ENCODE data around the gene ALKBH2.

Gene ALKBH2

GRCh38 chr12:109125791-109126190 lies 32.5 kb upstream of the ALKBH2 start:
- Histone ChIP-seq H3K9me3 (ENCODE audit: low read length) (no peaks in the 10 kb centered on the region), H3K4me3 (ENCODE audit: low read depth in 1 of 2, low read length in 2 of 2) (no peak overlapping the region), H3K9ac (ENCODE audit: low read length) (no peak overlapping the region), H3K27me3 (ENCODE audit: control insufficient read depth in 1 of 2, insufficient read depth in 2 of 2, low read length in 2 of 2) (no peaks in the 10 kb centered on the region), H3K4me1 (ENCODE audit: insufficient read depth, low read length) (peaks cover 31% of the 10 kb centered on the region), H3K36me3 (ENCODE audit: insufficient read depth, low read length) (no peaks in the 10 kb centered on the region), H3K27ac (ENCODE audit: low read depth, low read length) (peak overlapping the region; percentile 59)

- no peaks in the 10 kb centered on the region for H3K9me3 ChIP-seq (ENCODE audit: low read length)
- H3K9ac ChIP-seq (ENCODE audit: low read length), result no peak overlapping the region
- H3K27me3 ChIP-seq (ENCODE audit: control insufficient read depth in 1 of 2, insufficient read depth in 2 of 2, low read length in 2 of 2), result no peaks in the 10 kb centered on the region
- H3K36me3 ChIP-seq (ENCODE audit: insufficient read depth, low read length), result no peaks in the 10 kb centered on the region
- H3K27ac ChIP-seq (ENCODE audit: low read depth, low read length), result peak overlapping the region; percentile 59
- H3K4me3 ChIP-seq (ENCODE audit: low read depth in 1 of 2, low read length in 2 of 2), result no peak overlapping the region
- H3K4me1 ChIP-seq (ENCODE audit: insufficient read depth, low read length), result peaks cover 31% of the 10 kb centered on the region
These were observed 31.8 kb upstream of the ALKBH2 start for GRCh38 chr12:109124878-109125648.

DNA sequence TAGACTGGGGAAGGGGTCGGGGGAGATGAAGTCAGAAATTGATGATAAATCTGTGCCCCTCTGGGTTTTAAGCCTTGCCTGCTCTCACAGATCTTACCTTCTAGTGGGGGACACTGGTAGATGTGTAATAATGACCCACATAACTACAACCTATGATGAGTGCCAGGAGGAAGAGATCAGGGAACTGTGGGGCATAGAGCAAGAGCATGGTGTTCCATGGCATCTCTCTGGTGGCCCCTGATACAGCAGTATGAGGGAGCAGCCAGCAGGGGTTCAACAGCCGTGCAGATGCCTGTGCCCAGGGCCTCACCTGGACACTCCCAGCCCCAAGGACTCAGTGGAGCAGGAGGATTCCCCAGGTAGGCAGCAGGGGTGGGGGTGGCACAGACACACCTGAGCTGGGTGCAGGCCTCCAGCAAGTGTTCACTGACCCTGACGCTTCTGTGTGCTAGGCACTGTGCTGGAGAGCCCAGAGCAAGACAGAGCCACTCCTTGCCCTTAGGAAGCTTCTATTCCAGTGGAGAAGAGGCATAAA lies 28.1 kb upstream of the ALKBH2 start:
- H3K27me3 ChIP-seq (ENCODE audit: control insufficient read depth in 1 of 2, insufficient read depth in 2 of 2, low read length in 2 of 2), result no peaks in the 10 kb centered on the region

GRCh38 chr12:109120557-109120956 lies 27.3 kb upstream of the ALKBH2 start:
- no peaks in the 10 kb centered on the region for H3K9me3 ChIP-seq (ENCODE audit: low read length)
- no peak overlapping the region for H3K4me3 ChIP-seq (ENCODE audit: low read depth in 1 of 2, low read length in 2 of 2)
- no peak overlapping the region for H3K9ac ChIP-seq (ENCODE audit: low read length)
- H3K36me3 ChIP-seq (ENCODE audit: insufficient read depth, low read length), result no peaks in the 10 kb centered on the region
- no peak overlapping the region for H3K27ac ChIP-seq (ENCODE audit: low read depth, low read length)
- no peaks in the 10 kb centered on the region for H3K27me3 ChIP-seq (ENCODE audit: control insufficient read depth in 1 of 2, insufficient read depth in 2 of 2, low read length in 2 of 2)
- peaks cover 45% of the 10 kb centered on the region for H3K4me1 ChIP-seq (ENCODE audit: insufficient read depth, low read length)

More for the DNA sequence above, 28.1 kb upstream of the ALKBH2 start:
- Histone ChIP-seq H3K36me3 (ENCODE audit: insufficient read depth, low read length) (no peaks in the 10 kb centered on the region), H3K27ac (ENCODE audit: low read depth, low read length) (no peak overlapping the region), H3K9me3 (ENCODE audit: low read length) (no peaks in the 10 kb centered on the region), H3K9ac (ENCODE audit: low read length) (no peak overlapping the region), H3K4me3 (ENCODE audit: low read depth in 1 of 2, low read length in 2 of 2) (no peak overlapping the region), H3K4me1 (ENCODE audit: insufficient read depth, low read length) (peaks cover 40% of the 10 kb centered on the region)

- Histone ChIP-seq H3K36me3 (ENCODE audit: insufficient read depth, low read length) (no peaks in the 10 kb centered on the region), H3K9ac (ENCODE audit: low read length) (no peak overlapping the region), H3K4me3 (ENCODE audit: low read depth in 1 of 2, low read length in 2 of 2) (no peak overlapping the region), H3K4me1 (ENCODE audit: insufficient read depth, low read length) (peaks cover 45% of the 10 kb centered on the region), H3K9me3 (ENCODE audit: low read length) (no peaks in the 10 kb centered on the region), H3K27me3 (ENCODE audit: control insufficient read depth in 1 of 2, insufficient read depth in 2 of 2, low read length in 2 of 2) (no peaks in the 10 kb centered on the region), H3K27ac (ENCODE audit: low read depth, low read length) (no peak overlapping the region)
These were observed 26.8 kb upstream of the ALKBH2 start for GRCh38 chr12:109120095-109120494.

- H3K4me1 ChIP-seq (ENCODE audit: insufficient read depth, low read length), result peaks cover 59% of the 10 kb centered on the region
- peak overlapping the region; percentile 63 for H3K9ac ChIP-seq (ENCODE audit: low read length)
- no peaks in the 10 kb centered on the region for H3K36me3 ChIP-seq (ENCODE audit: insufficient read depth, low read length)
- no peaks in the 10 kb centered on the region for H3K9me3 ChIP-seq (ENCODE audit: low read length)
- peak overlapping the region in 1 of 2 donors; percentile 41 for H3K4me3 ChIP-seq (ENCODE audit: low read depth in 1 of 2, low read length in 2 of 2)
- H3K27ac ChIP-seq (ENCODE audit: low read depth, low read length), result peak overlapping the region; percentile 90
- no peaks in the 10 kb centered on the region for H3K27me3 ChIP-seq (ENCODE audit: control insufficient read depth in 1 of 2, insufficient read depth in 2 of 2, low read length in 2 of 2)
These were observed 23.3 kb upstream of the ALKBH2 start for GRCh38 chr12:109116611-109116949.

- Histone ChIP-seq H3K9ac (ENCODE audit: low read length) (peak within 1 kb of the TSS; percentile 63), H3K4me3 (ENCODE audit: low read depth in 1 of 2, low read length in 2 of 2) (peak within 1 kb of the TSS in 1 of 2 donors; percentile 41), H3K9me3 (ENCODE audit: low read length) (no peaks in the 10 kb centered on the region), H3K36me3 (ENCODE audit: insufficient read depth, low read length) (no peaks in the 10 kb centered on the region), H3K27ac (ENCODE audit: low read depth, low read length) (peak within 1 kb of the TSS; percentile 90), H3K27me3 (ENCODE audit: control insufficient read depth in 1 of 2, insufficient read depth in 2 of 2, low read length in 2 of 2) (no peaks in the 10 kb centered on the region), H3K4me1 (ENCODE audit: insufficient read depth, low read length) (peaks cover 59% of the 10 kb centered on the region)
These were observed 22.7 kb upstream of the ALKBH2 start, which contains the start of gene ACACB for GRCh38 chr12:109115758-109116610. Gene ACACB (plus strand): TSS chr12:109116587. CDS start chr12:109139406, 22,819 bp downstream.

DNA sequence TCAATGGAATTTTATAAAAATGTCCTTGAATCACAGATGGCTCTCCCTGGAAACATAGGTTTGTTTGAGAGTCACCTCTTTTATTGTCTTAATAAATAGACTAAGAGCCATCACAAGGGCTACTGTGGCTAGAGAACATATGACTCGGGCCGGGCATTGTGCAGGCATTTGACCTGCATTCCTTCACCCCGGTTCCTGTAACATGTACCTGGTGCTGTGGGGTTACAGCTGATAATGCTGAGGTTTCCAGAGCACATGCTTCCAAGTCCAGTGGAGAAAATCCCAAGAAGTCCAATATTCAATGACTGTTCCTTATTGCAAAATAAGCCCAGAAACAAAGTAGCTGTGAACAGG lies 22.1 kb upstream of the ALKBH2 start:
- H3K9ac ChIP-seq (ENCODE audit: low read length), result no peak overlapping the region
- H3K27ac ChIP-seq (ENCODE audit: low read depth, low read length), result peak overlapping the region; percentile 90
- no peaks in the 10 kb centered on the region for H3K9me3 ChIP-seq (ENCODE audit: low read length)
- peak overlapping the region in 1 of 2 donors; percentile 41 for H3K4me3 ChIP-seq (ENCODE audit: low read depth in 1 of 2, low read length in 2 of 2)
- H3K36me3 ChIP-seq (ENCODE audit: insufficient read depth, low read length), result no peaks in the 10 kb centered on the region
- H3K27me3 ChIP-seq (ENCODE audit: control insufficient read depth in 1 of 2, insufficient read depth in 2 of 2, low read length in 2 of 2), result no peaks in the 10 kb centered on the region
- peaks cover 63% of the 10 kb centered on the region for H3K4me1 ChIP-seq (ENCODE audit: insufficient read depth, low read length)

DNA sequence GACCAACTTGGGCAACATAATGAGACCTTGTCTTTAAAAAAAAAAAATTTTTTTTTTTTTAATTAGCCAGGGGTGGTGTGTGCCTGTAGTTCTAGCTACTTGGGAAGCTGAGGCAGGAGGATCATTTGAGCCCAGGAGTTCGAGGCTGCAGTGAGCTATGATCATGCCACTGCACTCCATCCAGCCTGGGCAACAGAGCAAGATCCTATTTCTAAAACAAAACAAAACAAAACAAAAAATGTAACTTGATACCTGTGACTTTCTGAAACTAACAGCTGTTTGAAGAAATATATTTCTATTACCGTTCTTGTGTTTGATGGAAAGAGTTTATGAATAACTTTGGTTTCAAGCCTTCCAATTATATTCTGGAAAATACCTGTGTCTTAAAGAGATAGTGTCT lies 21.4 kb upstream of the ALKBH2 start:
- H3K4me3 ChIP-seq (ENCODE audit: low read depth in 1 of 2, low read length in 2 of 2), result no peak overlapping the region
- no peak overlapping the region for H3K9ac ChIP-seq (ENCODE audit: low read length)
- peaks cover 62% of the 10 kb centered on the region for H3K4me1 ChIP-seq (ENCODE audit: insufficient read depth, low read length)
- H3K27ac ChIP-seq (ENCODE audit: low read depth, low read length), result peak overlapping the region; percentile 90
- H3K36me3 ChIP-seq (ENCODE audit: insufficient read depth, low read length), result no peaks in the 10 kb centered on the region
- H3K9me3 ChIP-seq (ENCODE audit: low read length), result no peaks in the 10 kb centered on the region
- no peaks in the 10 kb centered on the region for H3K27me3 ChIP-seq (ENCODE audit: control insufficient read depth in 1 of 2, insufficient read depth in 2 of 2, low read length in 2 of 2)

DNA sequence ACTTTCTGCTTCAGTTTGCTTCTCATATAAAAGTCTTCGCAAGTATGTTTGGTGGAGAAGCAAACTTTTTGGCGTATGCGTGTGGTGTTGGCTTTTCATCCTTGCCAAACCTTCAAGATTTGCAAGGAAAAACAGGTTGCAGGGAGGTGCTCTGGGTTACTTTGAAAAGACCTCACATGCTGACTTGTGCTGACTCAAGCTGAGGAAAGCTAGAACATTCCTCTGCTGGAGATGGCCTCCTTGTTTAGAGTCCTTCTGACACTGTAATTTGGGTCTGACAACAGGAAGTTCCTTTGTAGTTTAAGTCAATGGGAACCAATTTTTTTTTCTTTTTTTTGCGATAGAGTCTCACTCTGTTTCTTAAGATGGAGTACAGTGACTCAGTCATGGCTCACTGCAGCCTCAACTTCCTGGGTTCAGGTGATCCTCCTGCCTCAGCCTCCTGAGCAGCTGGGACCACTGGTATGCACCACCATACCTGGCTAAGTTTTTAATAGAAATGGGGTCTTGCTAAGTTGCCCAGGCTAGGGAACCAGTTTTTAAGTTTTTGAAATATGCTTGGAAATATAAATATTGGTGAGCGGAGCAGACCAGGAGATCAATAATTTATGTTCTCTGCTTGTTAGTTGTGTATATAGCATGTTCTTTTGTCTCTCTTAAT lies 20.5 kb upstream of the ALKBH2 start:
- Histone ChIP-seq H3K27ac (ENCODE audit: low read depth, low read length) (peak overlapping the region; percentile 90), H3K9ac (ENCODE audit: low read length) (peak overlapping the region; percentile 42), H3K4me1 (ENCODE audit: insufficient read depth, low read length) (peaks cover 62% of the 10 kb centered on the region), H3K36me3 (ENCODE audit: insufficient read depth, low read length) (no peaks in the 10 kb centered on the region), H3K4me3 (ENCODE audit: low read depth in 1 of 2, low read length in 2 of 2) (no peak overlapping the region), H3K9me3 (ENCODE audit: low read length) (no peaks in the 10 kb centered on the region), H3K27me3 (ENCODE audit: control insufficient read depth in 1 of 2, insufficient read depth in 2 of 2, low read length in 2 of 2) (no peaks in the 10 kb centered on the region)
